HuH-7.5 (cell line): ENCODE measurements around the gene RASD2.

Source experiments
- DNase-seq: peaks from one replicate; pipeline ENCODE4 v3.0.0; 2011; ENCODE audit warnings: low spot score

The RASD2 gene

GRCh38 chr22:35518811-35519210 is 21.8 kb upstream of the RASD2 start:
- no peak for DNase-seq

DNA sequence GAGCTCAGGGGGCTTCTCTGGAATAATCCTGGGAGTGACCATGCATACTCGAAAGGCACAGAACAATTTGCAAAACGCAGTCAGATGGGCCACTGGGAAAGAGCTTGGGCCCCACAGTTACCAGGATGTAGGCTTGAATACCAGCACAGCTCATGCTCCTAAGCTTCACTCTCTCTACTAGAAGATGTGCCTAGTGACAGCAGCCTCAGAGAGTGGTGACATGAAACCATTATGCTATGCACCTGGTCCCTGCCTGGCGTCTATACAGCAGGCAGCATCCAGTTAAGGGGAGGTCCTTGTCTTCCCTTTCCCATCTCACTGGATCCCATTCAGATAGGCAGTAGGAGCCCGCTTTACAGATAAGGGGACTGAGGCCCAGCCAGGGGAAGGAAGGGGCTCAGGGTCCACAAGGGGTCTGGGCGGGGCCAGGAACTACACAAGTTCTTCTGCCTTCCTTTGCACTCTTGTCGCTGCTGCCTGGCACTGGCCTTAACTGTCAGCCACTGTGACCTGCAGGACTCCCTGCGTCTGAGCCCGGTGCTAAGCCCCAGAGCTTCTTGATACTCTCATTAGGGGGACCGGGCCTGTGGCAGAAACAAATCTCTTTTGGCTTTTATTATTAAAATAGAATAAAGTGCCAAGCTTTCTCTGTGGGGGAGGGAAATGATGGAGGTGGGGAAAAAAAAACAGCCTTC is 21.2 kb upstream of the RASD2 start:
- no peak for DNase-seq

DNA sequence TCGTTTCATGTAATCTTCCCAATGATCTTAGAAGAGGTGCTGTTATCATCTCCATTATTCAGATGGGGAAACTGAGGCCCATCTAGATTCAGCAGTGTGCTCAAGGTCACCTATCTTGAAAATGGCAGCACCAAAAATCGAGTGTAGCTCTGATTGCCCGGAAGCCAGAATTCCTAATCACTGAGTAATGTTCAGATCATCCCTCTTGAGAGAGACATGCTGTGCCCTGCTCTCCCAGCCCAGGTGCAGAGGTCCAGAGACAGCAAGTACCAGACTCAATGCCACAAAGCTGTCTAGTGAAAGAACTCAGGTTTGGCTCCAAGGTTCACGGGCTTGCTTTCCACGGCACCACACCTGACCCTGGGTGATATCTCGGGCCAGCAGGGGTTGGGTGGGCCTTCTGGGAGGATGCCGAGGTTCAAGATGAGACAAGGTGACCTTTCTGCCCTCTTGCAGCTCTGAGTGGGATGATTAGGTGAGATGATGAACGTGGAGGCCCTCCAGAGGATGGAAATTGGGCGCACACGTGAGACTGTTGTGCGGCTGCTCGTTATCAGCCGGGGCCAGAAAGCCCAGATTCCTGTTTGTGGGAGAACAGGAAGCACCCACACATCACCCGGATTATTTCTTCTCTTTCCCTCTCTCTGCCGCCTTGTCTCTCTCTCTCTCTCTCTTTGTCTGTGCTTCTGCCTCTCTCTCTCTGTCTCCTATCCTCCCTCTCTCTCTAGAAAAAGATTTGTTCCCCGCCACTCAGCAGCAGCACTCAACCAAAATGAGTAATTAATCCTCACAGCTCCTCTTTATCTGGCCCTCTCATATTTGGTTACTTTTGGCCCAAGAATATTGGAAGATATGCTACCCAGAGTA is 19.0 kb upstream of the RASD2 start:
- no peak for DNase-seq

GRCh38 chr22:35522225-35523149 is 18.1 kb upstream of the RASD2 start:
- DNase-seq, result no peak

- DNase-seq, result no peak
These were observed 17.3 kb upstream of the RASD2 start for GRCh38 chr22:35523167-35523947.

DNA sequence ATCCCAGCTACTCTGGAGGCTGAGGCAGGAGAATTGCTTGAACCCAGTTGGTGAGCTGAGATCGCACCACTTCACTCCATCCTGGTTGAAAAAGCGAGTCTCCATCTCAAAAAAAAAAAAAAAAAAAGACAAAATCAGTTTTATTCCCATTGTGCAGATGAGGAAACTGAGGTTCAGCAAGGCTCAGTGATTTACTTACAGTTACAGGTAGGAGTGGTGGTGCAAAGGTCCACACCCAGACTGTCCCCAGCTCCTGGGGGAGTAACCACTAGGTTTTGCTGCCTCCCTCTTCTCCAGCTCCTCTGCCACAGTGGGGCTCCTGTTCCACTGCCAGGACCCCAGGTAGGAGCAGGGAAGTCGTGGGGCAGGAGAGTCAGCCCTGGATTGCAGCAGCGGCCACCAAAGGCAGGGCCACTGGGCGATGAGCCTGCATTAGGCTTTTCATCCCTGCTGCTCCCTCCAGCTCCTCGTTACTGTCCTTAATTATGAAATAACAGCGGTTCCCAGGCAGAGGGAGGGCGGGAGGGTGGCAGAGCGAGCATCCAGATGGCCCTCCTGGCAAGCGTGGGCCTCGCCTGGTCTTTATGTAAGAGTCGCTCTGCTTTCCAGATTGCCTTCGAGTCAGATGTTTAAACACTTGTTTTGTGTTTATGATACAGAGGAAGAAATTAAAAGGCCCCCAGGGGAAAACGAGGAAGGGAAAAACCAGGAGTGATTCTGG is 15.5 kb upstream of the RASD2 start:
- no peak for DNase-seq

DNA sequence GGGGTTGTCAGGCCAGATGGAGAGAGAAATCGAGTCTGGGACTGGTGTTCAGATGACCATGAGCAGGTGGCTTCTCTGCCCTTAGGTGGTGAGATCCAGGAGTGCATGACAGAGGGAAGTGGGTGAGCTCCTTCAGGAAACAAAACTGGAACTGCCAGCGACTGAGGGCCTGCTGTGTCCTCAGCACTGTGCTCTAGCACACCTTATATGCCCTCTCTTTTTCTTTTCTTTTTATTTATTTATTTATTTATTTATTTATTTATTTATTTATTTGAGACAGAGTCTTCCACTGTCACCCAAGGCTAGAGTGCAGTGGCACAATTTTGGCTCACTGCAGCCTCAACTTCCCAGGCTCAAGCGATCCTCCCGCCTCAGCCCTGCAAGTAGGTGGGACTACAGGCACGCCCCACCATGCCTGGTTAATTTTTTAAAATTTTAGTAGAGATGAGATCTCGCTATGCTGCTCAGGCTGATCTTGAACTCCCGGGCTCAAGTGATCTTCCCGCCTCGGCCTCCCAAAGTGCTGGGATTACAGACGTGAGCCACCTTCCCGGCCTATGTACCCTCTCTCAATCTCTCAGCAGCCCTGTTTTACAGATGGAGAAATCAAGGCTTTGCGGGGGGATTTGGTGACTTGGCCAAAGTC is 14.8 kb upstream of the RASD2 start:
- DNase-seq, result no peak

- DNase-seq, result no peak
These were observed 14.2 kb upstream of the RASD2 start for GRCh38 chr22:35526333-35526979.

GRCh38 chr22:35528927-35529326 is 11.7 kb upstream of the RASD2 start:
- no peak for DNase-seq

DNA sequence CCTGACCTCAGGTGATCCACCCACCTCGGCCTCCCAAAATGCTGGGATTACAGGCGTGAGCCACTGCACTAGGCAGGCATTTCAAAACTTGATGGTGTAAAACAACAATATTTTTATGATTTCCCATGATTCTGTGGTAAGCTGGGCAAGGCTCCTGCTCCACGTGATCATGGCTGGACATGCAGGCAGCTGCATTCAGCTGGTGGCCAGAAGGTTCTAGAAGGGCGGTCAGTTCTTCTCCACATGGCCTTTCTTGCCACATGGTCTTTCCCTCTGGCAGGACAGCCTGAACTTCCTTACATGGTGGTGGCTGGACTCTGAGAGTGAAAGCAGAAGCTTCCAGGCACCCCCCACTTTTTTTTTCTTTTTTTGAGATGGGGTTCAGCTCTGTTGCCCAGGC is 9.9 kb upstream of the RASD2 start:
- DNase-seq, result no peak

- no peak for DNase-seq
These were observed 9.4 kb upstream of the RASD2 start for GRCh38 chr22:35531202-35531601.

- no peak for DNase-seq
These were observed 9.0 kb upstream of the RASD2 start for GRCh38 chr22:35531676-35532075.

GRCh38 chr22:35533365-35534029 is 7.1 kb upstream of the RASD2 start:
- DNase-seq, result no peak

GRCh38 chr22:35534091-35534490 is 6.5 kb upstream of the RASD2 start:
- no peak for DNase-seq

- no peak for DNase-seq
These were observed 3.4 kb upstream of the RASD2 start for GRCh38 chr22:35537232-35537631.

DNA sequence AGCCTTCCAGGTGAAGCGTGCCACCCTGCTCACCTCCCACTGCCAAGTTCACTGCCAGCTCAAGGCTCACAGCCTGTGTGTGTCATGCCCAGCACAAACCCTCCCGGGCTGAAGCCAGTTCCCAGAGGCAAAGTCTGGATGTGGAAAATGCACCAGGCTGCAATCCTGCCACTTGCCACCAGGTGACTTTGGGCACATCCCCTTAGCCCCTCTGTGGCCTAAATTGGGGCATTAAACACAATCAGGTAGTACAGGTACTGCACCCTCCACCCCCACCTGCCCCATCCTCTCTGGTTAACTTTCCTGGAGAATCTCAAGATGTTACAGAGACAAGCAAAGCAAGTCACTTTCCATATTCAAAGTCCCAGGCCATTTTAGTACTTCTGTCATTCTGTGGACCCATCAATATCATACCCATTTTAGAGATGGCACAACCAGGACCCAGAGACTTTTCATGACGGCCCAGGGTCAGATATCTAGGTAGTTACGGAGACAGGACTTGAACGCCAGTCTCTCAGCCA is 1.8 kb upstream of the RASD2 start:
- DNase-seq, result peak; percentile 66

- no peak for DNase-seq
These were observed 1.1 kb upstream of the RASD2 start for GRCh38 chr22:35539487-35539886.

- peak; percentile 64 for DNase-seq
These were observed 579 bp upstream of the RASD2 start for GRCh38 chr22:35539910-35540594.
